ENCODE data around the gene LZTS2. TPM values are rescaled to one million over a fixed set of nuclear protein-coding genes. Genes with fewer than 3 reads are reported as not detected.

Gene LZTS2
- total and polyA plus RNA-seq, 2 of the 8 experiments (the other 6 are each of a cell fraction or from before 2014, with no cell fraction given), result 75.7 to 99.5 TPM

DNA sequence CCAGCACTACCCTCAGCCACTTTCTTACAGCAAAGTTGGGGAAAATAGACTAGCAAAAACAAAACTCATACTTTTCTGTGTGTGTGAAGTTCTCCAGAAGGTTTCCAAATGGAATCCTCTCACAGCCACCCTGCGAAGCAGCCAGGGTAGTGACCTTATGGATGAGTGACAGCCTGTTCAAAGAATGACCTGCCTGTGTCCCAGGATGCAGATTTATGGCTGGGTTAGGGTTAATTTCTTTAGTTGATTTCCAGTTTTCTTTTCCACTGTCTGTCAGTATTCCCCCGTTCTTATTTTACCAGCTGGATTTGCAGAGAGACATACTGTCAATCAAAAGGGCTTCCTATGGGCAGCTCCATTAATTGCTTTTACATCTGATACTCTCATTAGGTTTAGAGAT is 32.7 kb upstream of the LZTS2 start:
- Histone ChIP-seq H2BK120ac (replicated peaks; ENCODE audit: low read depth, low read length) (no peak overlapping the region), H4K20me1 (replicated peaks in 1 of 2; ENCODE audit: control insufficient read depth in 1 of 2, insufficient read depth in 2 of 2, low read length in 2 of 2) (peaks cover 0 to 5% of the 10 kb centered on the region in 2 experiments), H3K56ac (replicated peaks; ENCODE audit: insufficient read length, low read depth, low read length) (no peak overlapping the region), H3K79me1 (ENCODE audit: low read depth, low read length) (no peaks in the 10 kb centered on the region), H3K27me3 (replicated peaks in 1 of 4; ENCODE audit: control insufficient read depth in 3 of 4, extremely low read depth in 1 of 4, insufficient read depth in 3 of 4, low read length in 3 of 4) (peaks cover 0 to 3% (median 1%) of the 10 kb centered on the region in 4 experiments; a peak in 1 of 7 replicates), H2BK5ac (ENCODE audit: low read depth, low read length) (no peak overlapping the region), H3K23me2 (ENCODE audit: low read depth, low read length) (peaks cover 9% of the 10 kb centered on the region), H3K9ac (replicated peaks in 1 of 4; ENCODE audit: extremely low read depth in 1 of 4, low read depth in 3 of 4, low read length in 3 of 4) (0 out of 7 replicates have a peak overlapping the region, but pooled peaks of 1 of the 4 experiments have one; percentile 17), H4K5ac (ENCODE audit: insufficient read length, low read depth, low read length) (no peak overlapping the region), H3K4ac (replicated peaks; ENCODE audit: insufficient read length, low read depth, low read length) (no peak overlapping the region), H3K4me3 (ENCODE audit: extremely low read depth in 1 of 4, insufficient read depth in 2 of 4, low read depth in 3 of 4, low read length in 4 of 4) (no peak overlapping the region), H2BK15ac (ENCODE audit: low read length) (no peak overlapping the region), H3K23ac (ENCODE audit: insufficient read length) (no peak overlapping the region), H3K18ac (ENCODE audit: extremely low read depth, low read length) (no peak overlapping the region), H3K4me1 (replicated peaks in 1 of 4; ENCODE audit: control insufficient read depth in 3 of 4, insufficient read depth in 4 of 4, low read length in 3 of 4) (peaks cover 7 to 15% (median 9%) of the 10 kb centered on the region in 4 experiments), H3K14ac (ENCODE audit: insufficient read length) (no peak overlapping the region), H3K27ac (ENCODE audit: low read depth, low read length) (no peak overlapping the region), H3K4me2 (ENCODE audit: insufficient read depth in 1 of 2, low read depth in 2 of 2, low read length in 2 of 2) (no peak overlapping the region), H3K79me2 (ENCODE audit: control insufficient read depth in 1 of 2, insufficient read depth in 2 of 2, low read length in 2 of 2) (no peaks in the 10 kb centered on the region), H3K36me3 (ENCODE audit: control insufficient read depth in 2 of 4, insufficient read depth in 4 of 4, low read length in 3 of 4) (peaks cover 0 to 10% (median 2%) of the 10 kb centered on the region in 4 experiments; a peak in 1 of 8 replicates), H2AFZ (ENCODE audit: low read length) (no peak overlapping the region), H2BK12ac (ENCODE audit: low read depth, low read length) (no peak overlapping the region), H2BK20ac (ENCODE audit: low read length) (no peak overlapping the region), H2AK5ac (ENCODE audit: low read depth, low read length) (no peak overlapping the region), H4K8ac (ENCODE audit: extremely low read depth, insufficient read depth, low read length) (no peak overlapping the region), H4K91ac (replicated peaks; ENCODE audit: insufficient read length, low read length) (no peak overlapping the region), H3K9me3 (ENCODE audit: insufficient read depth in 2 of 2, low read depth in 1 of 2, low read length in 1 of 2) (no peaks in the 10 kb centered on the region)
- CTCF ChIA-PET (ENCODE audit: partially characterized antibody), result interaction anchor here (0.5 to 5.4 kb wide), 10 partner anchors 9 to 821 kb away, joined by 3 to 32 read pairs (median 4); no protein-coding TSS in a partner anchor
- POLR2A ChIA-PET (ENCODE audit: partially characterized antibody), result interaction anchor here (1.1 to 6.0 kb wide), 6 partner anchors 12 to 54 kb away, joined by 3 to 38 read pairs (median 4); partner anchors contain the start of genes LZTS2, MRPL43, SLF2 and TWNK
- 89% methylated on average over 2 of the region's 2 CpGs; no CpG with 5 or more reads in 1 of the 2 experiments for WGBS, 2 experiments (ENCODE audit: extremely low coverage in 1 of 2, insufficient coverage in 1 of 2, insufficient read length in 1 of 2, insufficient replicate concordance in 2 of 2, low coverage in 1 of 2, low lambda C conversion rate in 2 of 2, missing lambda C conversion rate in 1 of 2)
- FAIRE-seq, result no peak
- TF ChIP-seq ATF3 (IDR thresholded peaks at IDR 0.05; ENCODE audit: insufficient read depth, low read depth, low read length) (no peak), SIN3A (conservative IDR thresholded peaks at IDR 0.05 in 1 of 2, IDR thresholded peaks at IDR 0.05 in 1 of 2; ENCODE audit: low read depth in 1 of 2, low read length in 2 of 2) (no peak), TAF7 (optimal IDR thresholded peaks at IDR 0.05; ENCODE audit: borderline replicate concordance, low read depth, low read length) (no peak), ZNF274 (IDR thresholded peaks at IDR 0.05; ENCODE audit: borderline replicate concordance, extremely low read depth, low read length) (no peak), TAF1 (IDR thresholded peaks at IDR 0.05; ENCODE audit: low read depth, low read length) (no peak), KDM1A (IDR thresholded peaks at IDR 0.05; ENCODE audit: borderline replicate concordance, low read length) (no peak)
- DNase-seq (ENCODE audit: low read depth in 1 of 2, low spot score in 2 of 2), result no peak
